Esophagus muscularis mucosa (tissue), 4 donors: ENCODE data around the gene SPRR1B. TPM values are rescaled to one million over a fixed set of nuclear protein-coding genes. Genes with fewer than 3 reads are reported as not detected.

Experiments
- DNase-seq: peaks from one replicate; pipeline ENCODE4 v3.0.0-alpha.2; 2017; ENCODE audit errors: extremely low spot score
- H3K27ac ChIP-seq, 4 donors: fragments of 200-600 bp; sonication (generic); replicated peaks in 1 of 4; 1 replicate in 3 of 4; 2 replicates in 1 of 4; pipeline ENCODE4 v1.5.1; 2016 to 2019; ENCODE audit warnings: mild to moderate bottlenecking in 1 of 4
- H3K27me3 ChIP-seq, 4 donors: fragments of 200-600 bp; sonication (generic); one replicate each; pipeline versions ENCODE4 v1.5.1 to v1.6.0; 2016 to 2019
- H3K36me3 ChIP-seq, 4 donors: fragments of 200-600 bp; sonication (generic); one replicate each; pipeline ENCODE4 v1.5.1; 2016 to 2019
- H3K4me1 ChIP-seq, 4 donors: fragments of 200-600 bp; sonication (generic); one replicate each; pipeline ENCODE4 v1.5.1; 2016 to 2019
- H3K4me3 ChIP-seq, 4 donors: fragments of 200-600 bp; sonication (generic); 1 replicate in 2 of 4; 2 replicates in 2 of 4; pipeline ENCODE4 v1.5.1; 2016 to 2019; ENCODE audit warnings: mild to moderate bottlenecking in 4 of 4, moderate library complexity in 1 of 4
- H3K9me3 ChIP-seq, 4 donors: fragments of 200-600 bp; sonication (generic); 1 replicate in 3 of 4; 2 replicates in 1 of 4; pipeline ENCODE4 v1.5.1; 2016 to 2019
- CTCF ChIP-seq, 3 experiments: fragments of 200-600 bp in 2 of 3; fragments of 450-650 bp in 1 of 3; sonication (generic) in 2 of 3; IDR thresholded peaks; one replicate each; pipeline ENCODE4 v1.5.1; 2017 to 2019; ENCODE audit warnings: antibody characterized with exemption in 3 of 3, mild to moderate bottlenecking in 2 of 3, moderate library complexity in 1 of 3
- EP300 ChIP-seq: sonication (generic); formaldehyde crosslinking; IDR thresholded peaks from one replicate; pipeline ENCODE4 v1.6.1; 2017; ENCODE audit warnings: antibody characterized with exemption
- POLR2A ChIP-seq: fragments of 450-650 bp; IDR thresholded peaks from one replicate; pipeline ENCODE4 v1.6.1; 2017; ENCODE audit warnings: antibody characterized with exemption, moderate library complexity, mild to moderate bottlenecking, low read depth
- POLR2AphosphoS5 ChIP-seq, 2 donors: sonication (generic); formaldehyde crosslinking; IDR thresholded peaks; one replicate each; pipeline ENCODE4 v1.6.1; 2017; ENCODE audit warnings: antibody characterized with exemption in 2 of 2
- WGBS: methylation state at CpG from one replicate; pipeline ENCODE4 v1.1.5; 2018; 5-methylcytosine and 5-hydroxymethylcytosine counted together
- intact Hi-C: fragments of 100-400 bp; cut with DNase I; formaldehyde crosslinking; loops from one replicate; pipeline ENCODE4 v1.15.1; 2023
- small RNA-seq, 3 donors: library from RNA; depleted of rRNA; stranded (forward); fragments of <200 nt; gene quantifications; one replicate each; pipeline ENCODE3, GENCODE V24; 2016
- total RNA-seq, 4 donors: library from RNA; depleted of rRNA; stranded (reverse); fragments of >200 nt; gene quantifications; one replicate each; pipeline versions ENCODE4 v1.1.0 to v1.2.1, GENCODE V29; 2016

SPRR1B gene
- total RNA-seq, 4 donors from 2014 or later = not detected

GRCh38 chr1:153072806-153073726 is 42.1 kb downstream of the SPRR1B start:
- DNase-seq = no peak
- H3K27me3 ChIP-seq = no peaks in the 10 kb centered on the region
- no peaks in the 10 kb centered on the region for H3K36me3 ChIP-seq
- TF ChIP-seq POLR2A (no peak), POLR2AphosphoS5 (IDR thresholded peaks at IDR 0.05) (no peak), EP300 (no peak), CTCF (IDR thresholded peaks at IDR 0.05) (no peak)
- H3K4me3 ChIP-seq = no peak overlapping the region
- 80% methylated on average over 5 of the region's 5 CpGs for WGBS
- H3K9me3 ChIP-seq = no peaks in the 10 kb centered on the region
- no peaks in the 10 kb centered on the region for H3K4me1 ChIP-seq
- H3K27ac ChIP-seq = no peak overlapping the region
- intact Hi-C loops = no loop called here

- H3K27ac ChIP-seq = no peak overlapping the region
- H3K36me3 ChIP-seq = no peaks in the 10 kb centered on the region
- no peak for DNase-seq
- intact Hi-C loops = no loop called here
- no peaks in the 10 kb centered on the region for H3K27me3 ChIP-seq
- no peak overlapping the region for H3K4me3 ChIP-seq
- WGBS = 86% methylated on average over 3 of the region's 3 CpGs
- peaks cover 0 to 6% (median 0%) of the 10 kb centered on the region in 4 donors for H3K9me3 ChIP-seq
- no peaks in the 10 kb centered on the region for H3K4me1 ChIP-seq
- TF ChIP-seq CTCF (IDR thresholded peaks at IDR 0.05) (no peak), POLR2AphosphoS5 (IDR thresholded peaks at IDR 0.05) (no peak), POLR2A (no peak), EP300 (no peak)
These were observed 50.7 kb downstream of the SPRR1B start for GRCh38 chr1:153081736-153082135.

Small RNA genes within 50 kb of the gene (small RNA-seq; reads per million reads assigned to genes)
- gene AL356867.1 (0 reads per million in 3 donors), gene RF00322 (0 reads per million in 3 donors), gene SPRR1A (0 reads per million in 3 donors)

Other genes with a start within 250 kb of the SPRR1B start
- not detected for gene LCE1E, start 244.9 kb upstream of the SPRR1B start, total RNA-seq
- gene LCE1D, start 234.5 kb upstream of the SPRR1B start, total RNA-seq = not detected
- not detected for gene LCE1C, start 224.6 kb upstream of the SPRR1B start, total RNA-seq
- gene LCE1B, start 219.2 kb upstream of the SPRR1B start, total RNA-seq = not detected
- not detected for gene LCE1A, start 203.7 kb upstream of the SPRR1B start, total RNA-seq
- gene LCE6A, start 188.3 kb upstream of the SPRR1B start, total RNA-seq = not detected
- not detected for gene LCE7A, start 171.2 kb upstream of the SPRR1B start, total RNA-seq
- not detected for gene SMCP, start 152.9 kb upstream of the SPRR1B start, total RNA-seq
- not detected for gene IVL, start 122.7 kb upstream of the SPRR1B start, total RNA-seq
- gene SPRR5, start 84.0 kb upstream of the SPRR1B start, total RNA-seq = not detected
- gene SPRR4, start 60.6 kb upstream of the SPRR1B start, total RNA-seq = not detected
- not detected for gene SPRR1A, start 47.1 kb upstream of the SPRR1B start, total RNA-seq
- 1 to 10 TPM in 2 of 4 donors, not detected in 2; 1.6 to 5.0 TPM for gene SPRR3, start 29.5 kb upstream of the SPRR1B start, total RNA-seq
- gene SPRR2D, start 9.9 kb downstream of the SPRR1B start, total RNA-seq = 1 to 10 TPM in 1 of 4 donors, under 1 TPM in 1, not detected in 2; 0.57 to 1.7 TPM
- gene SPRR2A, start 26.3 kb downstream of the SPRR1B start, total RNA-seq = 1 to 10 TPM in 1 of 4 donors, not detected in 3; 2.5 TPM
- gene SPRR2B, start 40.4 kb downstream of the SPRR1B start, total RNA-seq = not detected
- not detected for gene SPRR2E, start 63.3 kb downstream of the SPRR1B start, total RNA-seq
- gene SPRR2F, start 82.3 kb downstream of the SPRR1B start, total RNA-seq = not detected
- not detected for gene SPRR2G, start 119.7 kb downstream of the SPRR1B start, total RNA-seq
- not detected for gene LELP1, start 172.2 kb downstream of the SPRR1B start, total RNA-seq
- 1 to 10 TPM in 1 of 4 donors, not detected in 3; 1.2 TPM for gene PRR9, start 186.4 kb downstream of the SPRR1B start, total RNA-seq
- not detected for gene LORICRIN, start 228.5 kb downstream of the SPRR1B start, total RNA-seq